Chondrocyte (in vitro differentiated cells): Measurements from ENCODE around the gene CD52. TPM values are rescaled to one million over a fixed set of nuclear protein-coding genes. Genes with fewer than 3 reads are reported as not detected.

Source experiments
- DNase-seq: peaks from one replicate; pipeline ENCODE4 v3.0.0; 2021; ENCODE audit warnings: mixed read lengths, low spot score
- H3K27ac Mint-ChIP-seq: one replicate; pipeline ENCODE4 v1.8.0; 2021; ENCODE audit warnings: mild to moderate bottlenecking, moderate library complexity, mixed read lengths; ENCODE audit not compliant: unreplicated experiment
- H3K27me3 Mint-ChIP-seq: 2 replicates; pipeline ENCODE4 v1.8.0; 2021; ENCODE audit warnings: low read depth, mixed read lengths
- H3K36me3 Mint-ChIP-seq: 2 replicates; pipeline ENCODE4 v1.8.0; 2021; ENCODE audit warnings: low read depth, mixed read lengths
- H3K4me1 Mint-ChIP-seq: 2 replicates; pipeline ENCODE4 v1.8.0; 2021; ENCODE audit warnings: low read depth, mild to moderate bottlenecking, mixed read lengths
- H3K4me3 Mint-ChIP-seq: one replicate; pipeline ENCODE4 v1.8.0; 2021; ENCODE audit warnings: mild to moderate bottlenecking, moderate library complexity, mixed read lengths; ENCODE audit not compliant: unreplicated experiment
- H3K9me3 Mint-ChIP-seq: 2 replicates; pipeline ENCODE4 v1.8.0; 2021; ENCODE audit warnings: low read depth, mixed read lengths
- CTCF ChIP-seq: fragments of 200-600 bp; sonication (generic); IDR thresholded peaks from 2 replicates; pipeline ENCODE4 v1.5.0; 2021; ENCODE audit warnings: antibody characterized with exemption, mild to moderate bottlenecking, moderate library complexity
- total RNA-seq: library from RNA; stranded (reverse); gene quantifications from 3 replicates; pipeline ENCODE4 v1.2.1, GENCODE V29; 2021

Gene CD52
- total RNA-seq, 1 donor from 2014 or later = not detected

- Mint-ChIP-seq H3K4me1 (peaks cover 1% of the 10 kb centered on the region), H3K36me3 (no peaks in the 10 kb centered on the region), H3K9me3 (no peaks in the 10 kb centered on the region), H3K27ac (no peak overlapping the region), H3K4me3 (no peak overlapping the region), H3K27me3 (peaks cover 8% of the 10 kb centered on the region)
- no peak for DNase-seq
- no peak for TF ChIP-seq CTCF
These were observed 50.7 kb downstream of the CD52 start for GRCh38 chr1:26368486-26368885.

Other genes with a start within 250 kb of the CD52 start
- 6.2 to 6.8 TPM (median 6.7 TPM) in 3 replicates for gene PDIK1L, start 206.1 kb upstream of the CD52 start, total RNA-seq
- 0.22 to 0.27 TPM (median 0.23 TPM) in 3 replicates for gene FAM110D, start 158.9 kb upstream of the CD52 start, total RNA-seq
- gene C1orf232, start 149.0 kb upstream of the CD52 start, total RNA-seq = not detected in 3 replicates
- gene ZNF593, start 148.1 kb upstream of the CD52 start, total RNA-seq = 19.6 to 27.0 TPM (median 22.4 TPM) in 3 replicates
- gene ZNF593OS, start 146.1 kb upstream of the CD52 start, total RNA-seq = not detected in 3 replicates
- gene CNKSR1, start 140.5 kb upstream of the CD52 start, total RNA-seq = 0.18 to 0.80 TPM (median 0.58 TPM) in 3 replicates
- not detected in 3 replicates for gene CATSPER4, start 127.4 kb upstream of the CD52 start, total RNA-seq
- 13.1 to 18.2 TPM (median 13.7 TPM) in 3 replicates for gene CEP85, start 83.8 kb upstream of the CD52 start, total RNA-seq
- 156 to 175 TPM (median 162 TPM) in 3 replicates for gene SH3BGRL3, start 37.9 kb upstream of the CD52 start, total RNA-seq
- gene UBXN11, start 11.3 kb upstream of the CD52 start, total RNA-seq = 8.7 to 20.4 TPM (median 8.7 TPM) in 3 replicates
- not detected in 3 replicates for gene CRYBG2, start 36.2 kb downstream of the CD52 start, total RNA-seq
- gene ZNF683, start 54.8 kb downstream of the CD52 start, total RNA-seq = not detected in 3 replicates
- not detected in 3 replicates for gene LIN28A, start 92.9 kb downstream of the CD52 start, total RNA-seq
- 67.1 to 89.2 TPM (median 78.3 TPM) in 3 replicates for gene DHDDS, start 114.4 kb downstream of the CD52 start, total RNA-seq
- 241 to 314 TPM (median 245 TPM) in 3 replicates for gene HMGN2, start 154.5 kb downstream of the CD52 start, total RNA-seq
- 3.6 to 6.3 TPM (median 4.4 TPM) in 3 replicates for gene RPS6KA1, start 211.8 kb downstream of the CD52 start, total RNA-seq